Bronchial epithelial cell (primary cell): ENCODE data around the gene TSPAN32. TPM values are rescaled to one million over a fixed set of nuclear protein-coding genes. Genes with fewer than 3 reads are reported as not detected.
"Not testable (repeated sequence)": the region's sequence is repeated elsewhere in the genome, so short reads cannot be mapped to it uniquely, and the experiment has no call there.

Experiments used
- DNase-seq: peaks from one replicate; pipeline ENCODE4 v3.0.0-alpha.2; 2010; ENCODE audit warnings: low read depth
- FAIRE-seq: peaks from 2 replicates; lab custom pipeline; 2011; peaks lifted over from hg19 to GRCh38; lab: Jason Lieb, UNC
- H3K27me3 ChIP-seq: 2 replicates; pipeline ENCODE4 v1.5.1; 2011; ENCODE audit warnings: low read length; ENCODE audit not compliant: control insufficient read depth, insufficient read depth
- H3K36me3 ChIP-seq: 2 replicates; pipeline ENCODE4 v1.5.1; 2011; ENCODE audit warnings: low read length; ENCODE audit not compliant: control insufficient read depth, insufficient read depth
- H3K4me3 ChIP-seq: 2 replicates; pipeline ENCODE4 v1.5.1; 2011; ENCODE audit warnings: mild to moderate bottlenecking, low read depth, low read length, control low read depth
- CTCF ChIP-seq: IDR thresholded peaks from 2 replicates; pipeline ENCODE4 v1.5.1; 2011; ENCODE audit warnings: mild to moderate bottlenecking, moderate library complexity, low read length, control low read depth, inconsistent platforms; ENCODE audit not compliant: insufficient read depth, severe bottlenecking
- total RNA-seq: library from RNA; depleted of rRNA; stranded (reverse); fragments of >200 nt; gene quantifications from 2 replicates; pipeline ENCODE4 v1.2.1, GENCODE V29; 2014

TSPAN32 gene
- total RNA-seq, 1 donor from 2014 or later: not detected

GRCh38 chr11:2363577-2364370 lies 62.0 kb downstream of the TSPAN32 start:
- no peak for TF ChIP-seq CTCF
- FAIRE-seq (no peak), DNase-seq (no peak)
- no peak overlapping the region for H3K4me3 ChIP-seq
- no peaks in the 10 kb centered on the region for H3K36me3 ChIP-seq
- peaks cover 5% of the 10 kb centered on the region for H3K27me3 ChIP-seq

GRCh38 chr11:2364386-2364785 lies 62.6 kb downstream of the TSPAN32 start:
- FAIRE-seq, DNase-seq, H3K36me3 ChIP-seq, H3K27me3 ChIP-seq, H3K4me3 ChIP-seq: not testable (repeated sequence)

- FAIRE-seq (no peak), DNase-seq (no peak)
- H3K36me3 ChIP-seq: no peaks in the 10 kb centered on the region
- peaks cover 5% of the 10 kb centered on the region for H3K27me3 ChIP-seq
- TF ChIP-seq CTCF: no peak
- H3K4me3 ChIP-seq: no peak overlapping the region
These were observed 63.9 kb downstream of the TSPAN32 start for GRCh38 chr11:2365571-2366210.

GRCh38 chr11:2366276-2366675 lies 64.5 kb downstream of the TSPAN32 start:
- FAIRE-seq: no peak
- no peak for TF ChIP-seq CTCF
- H3K27me3 ChIP-seq: peaks cover 5% of the 10 kb centered on the region
- no peaks in the 10 kb centered on the region for H3K36me3 ChIP-seq
- no peak overlapping the region for H3K4me3 ChIP-seq
- DNase-seq: no peak

GRCh38 chr11:2366733-2367132 lies 64.9 kb downstream of the TSPAN32 start:
- H3K27me3 ChIP-seq: peaks cover 5% of the 10 kb centered on the region
- DNase-seq: no peak
- no peak for FAIRE-seq
- no peak overlapping the region for H3K4me3 ChIP-seq
- TF ChIP-seq CTCF: peak; percentile 7
- H3K36me3 ChIP-seq: no peaks in the 10 kb centered on the region

GRCh38 chr11:2367266-2368160 lies 65.7 kb downstream of the TSPAN32 start:
- Histone ChIP-seq H3K27me3 (peaks cover 5% of the 10 kb centered on the region), H3K4me3 (no peak overlapping the region), H3K36me3 (no peaks in the 10 kb centered on the region)
- TF ChIP-seq CTCF: no peak
- no peak for FAIRE-seq
- no peak for DNase-seq
